ENCODE data around the gene PLS1. TPM values are rescaled to one million over a fixed set of nuclear protein-coding genes. Genes with fewer than 3 reads are reported as not detected.

PLS1 gene
- total RNA-seq, 6 experiments from 2014 or later: 0.64 to 1.4 (median 1.2) TPM

DNA sequence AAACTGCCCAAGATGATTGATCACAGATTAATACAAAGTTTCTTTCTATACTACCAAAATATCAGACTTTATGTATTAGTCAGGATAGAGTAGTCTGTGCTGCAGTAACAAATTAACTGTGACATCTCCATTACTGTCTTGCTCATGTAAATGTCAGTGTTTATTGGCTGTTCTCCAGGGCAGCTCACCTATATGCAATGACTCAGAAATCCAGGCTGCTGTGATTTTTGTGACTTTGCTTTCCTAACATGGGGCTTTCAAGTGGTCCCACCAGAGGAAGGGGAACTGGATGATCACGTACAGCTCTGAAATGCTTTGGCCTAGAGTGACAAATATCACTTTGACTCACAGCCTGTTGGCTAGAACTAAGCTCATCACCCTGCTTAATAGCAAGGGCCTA lies 12.9 kb downstream of the PLS1 start:
- Mint-ChIP-seq H3K36me3 (ENCODE audit: low read depth) (no peaks in the 10 kb centered on the region), H3K4me3 (no peak overlapping the region), H3K4me1 (ENCODE audit: low read depth) (no peaks in the 10 kb centered on the region), H3K27ac (no peak overlapping the region), H3K9me3 (no peaks in the 10 kb centered on the region), H3K27me3 (ENCODE audit: insufficient read depth) (no peaks in the 10 kb centered on the region)
- TF ChIP-seq, protein P1, sequence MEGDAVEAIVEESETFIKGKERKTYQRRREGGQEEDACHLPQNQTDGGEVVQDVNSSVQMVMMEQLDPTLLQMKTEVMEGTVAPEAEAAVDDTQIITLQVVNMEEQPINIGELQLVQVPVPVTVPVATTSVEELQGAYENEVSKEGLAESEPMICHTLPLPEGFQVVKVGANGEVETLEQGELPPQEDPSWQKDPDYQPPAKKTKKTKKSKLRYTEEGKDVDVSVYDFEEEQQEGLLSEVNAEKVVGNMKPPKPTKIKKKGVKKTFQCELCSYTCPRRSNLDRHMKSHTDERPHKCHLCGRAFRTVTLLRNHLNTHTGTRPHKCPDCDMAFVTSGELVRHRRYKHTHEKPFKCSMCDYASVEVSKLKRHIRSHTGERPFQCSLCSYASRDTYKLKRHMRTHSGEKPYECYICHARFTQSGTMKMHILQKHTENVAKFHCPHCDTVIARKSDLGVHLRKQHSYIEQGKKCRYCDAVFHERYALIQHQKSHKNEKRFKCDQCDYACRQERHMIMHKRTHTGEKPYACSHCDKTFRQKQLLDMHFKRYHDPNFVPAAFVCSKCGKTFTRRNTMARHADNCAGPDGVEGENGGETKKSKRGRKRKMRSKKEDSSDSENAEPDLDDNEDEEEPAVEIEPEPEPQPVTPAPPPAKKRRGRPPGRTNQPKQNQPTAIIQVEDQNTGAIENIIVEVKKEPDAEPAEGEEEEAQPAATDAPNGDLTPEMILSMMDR (IDR thresholded peaks at IDR 0.05): no peak
- DNase-seq: no peak

DNA sequence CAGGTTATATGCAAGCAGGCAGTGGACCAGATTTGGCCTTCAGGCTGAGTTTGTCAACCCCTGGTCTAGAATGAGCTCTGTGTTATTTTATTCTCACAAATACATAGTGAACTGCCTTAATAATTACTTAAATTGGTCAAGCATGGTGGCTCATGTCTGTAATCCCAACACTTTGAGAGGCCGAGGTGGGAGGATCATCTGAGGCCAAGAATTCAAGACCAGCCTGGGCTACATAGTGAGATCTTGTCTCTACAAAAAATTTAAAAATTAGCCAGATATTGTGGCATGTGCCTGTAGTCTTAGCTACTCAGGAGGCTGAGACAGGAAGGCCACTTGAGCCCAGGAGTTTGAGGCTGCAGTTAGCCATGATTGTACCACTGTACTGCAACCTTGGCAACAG lies 15.0 kb downstream of the PLS1 start:
- H3K36me3 Mint-ChIP-seq (ENCODE audit: low read depth): no peaks in the 10 kb centered on the region
- TF ChIP-seq, protein P1 (IDR thresholded peaks at IDR 0.05): no peak
- no peak for DNase-seq
- H3K4me3 Mint-ChIP-seq: no peak overlapping the region
- peaks cover 5% of the 10 kb centered on the region for H3K27me3 Mint-ChIP-seq (ENCODE audit: insufficient read depth)
- H3K27ac Mint-ChIP-seq: no peak overlapping the region
- H3K9me3 Mint-ChIP-seq: no peaks in the 10 kb centered on the region
- no peaks in the 10 kb centered on the region; the same call in 1 of the 2 replicates for H3K4me1 Mint-ChIP-seq (ENCODE audit: low read depth)

DNA sequence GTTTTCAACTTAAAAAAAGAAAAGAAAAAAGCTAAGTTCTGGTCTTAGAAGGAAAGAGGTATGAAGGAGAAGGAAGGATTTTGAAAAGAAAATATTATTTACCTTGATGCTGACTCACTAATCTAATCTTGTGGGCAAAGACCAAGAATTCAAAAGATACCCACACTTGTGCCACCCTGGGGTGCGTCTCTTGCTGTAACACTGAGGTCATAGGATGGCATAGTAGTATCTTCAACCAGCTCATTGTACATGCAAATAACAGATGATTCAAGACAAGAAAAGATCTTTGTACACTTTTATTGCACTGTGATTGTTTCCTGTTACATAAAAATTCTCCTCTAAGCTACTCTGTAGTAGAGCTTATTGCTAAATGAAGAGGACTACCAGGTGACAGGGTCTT lies 17.3 kb downstream of the PLS1 start:
- H3K36me3 Mint-ChIP-seq (ENCODE audit: low read depth): no peaks in the 10 kb centered on the region
- no peaks in the 10 kb centered on the region for H3K9me3 Mint-ChIP-seq
- peaks cover 7% of the 10 kb centered on the region for H3K27me3 Mint-ChIP-seq (ENCODE audit: insufficient read depth)
- TF ChIP-seq, protein P1 (IDR thresholded peaks at IDR 0.05): no peak
- H3K4me3 Mint-ChIP-seq: no peak overlapping the region
- H3K27ac Mint-ChIP-seq: no peak overlapping the region
- H3K4me1 Mint-ChIP-seq (ENCODE audit: low read depth): no peaks in the 10 kb centered on the region; the same call in 1 of the 2 replicates
- DNase-seq: no peak

DNA sequence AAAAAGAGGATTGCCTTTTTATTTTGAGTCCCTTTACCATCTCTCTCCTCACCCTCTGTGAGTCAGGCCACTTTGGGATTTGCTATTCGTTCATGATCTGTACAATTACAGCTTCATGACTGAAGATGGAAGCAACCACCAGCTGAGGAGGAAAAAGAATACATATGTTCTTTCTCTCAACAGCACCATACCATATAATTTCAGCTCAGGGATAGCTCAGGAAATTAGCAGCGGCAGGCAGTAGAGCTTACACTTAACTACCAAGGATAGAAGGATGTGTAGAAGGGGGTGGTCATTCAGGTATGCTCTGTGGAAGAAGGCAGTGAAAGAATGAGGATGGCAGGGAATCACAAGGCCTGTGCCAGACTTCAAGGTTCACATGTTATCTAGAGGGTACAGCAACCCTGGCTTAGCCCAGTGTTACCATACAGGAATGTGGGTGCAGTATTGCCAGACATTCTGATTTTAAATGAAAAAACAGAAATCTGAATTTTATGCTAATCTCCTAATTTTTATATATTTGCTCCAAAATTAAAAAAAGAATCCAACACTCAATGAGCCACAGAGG lies 17.9 kb downstream of the PLS1 start:
- Mint-ChIP-seq H3K27ac (no peak overlapping the region), H3K9me3 (no peaks in the 10 kb centered on the region), H3K36me3 (ENCODE audit: low read depth) (no peaks in the 10 kb centered on the region), H3K27me3 (ENCODE audit: insufficient read depth) (peaks cover 8% of the 10 kb centered on the region), H3K4me1 (ENCODE audit: low read depth) (no peaks in the 10 kb centered on the region; the same call in 1 of the 2 replicates), H3K4me3 (no peak overlapping the region)
- DNase-seq: no peak
- TF ChIP-seq, protein P1 (IDR thresholded peaks at IDR 0.05): no peak

DNA sequence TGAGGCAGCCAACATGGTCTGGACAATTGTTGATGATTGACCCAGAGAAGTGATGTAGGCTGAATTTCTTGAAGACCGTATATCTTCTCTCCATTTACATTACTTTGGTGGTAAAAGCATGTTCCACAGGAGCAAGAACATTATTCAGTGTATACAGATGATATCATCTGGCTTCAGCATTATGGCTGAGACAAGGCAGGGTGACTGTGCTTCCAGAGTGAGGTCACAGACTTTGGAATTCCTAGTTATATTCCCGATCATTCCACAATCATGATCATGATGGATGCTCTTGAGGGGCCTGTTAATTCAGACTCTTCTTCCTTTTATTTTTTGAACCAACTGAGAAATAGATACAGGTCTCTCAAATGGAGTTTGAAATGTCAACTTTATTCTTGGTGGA lies 19.0 kb downstream of the PLS1 start:
- no peaks in the 10 kb centered on the region for H3K9me3 Mint-ChIP-seq
- H3K36me3 Mint-ChIP-seq (ENCODE audit: low read depth): no peaks in the 10 kb centered on the region
- DNase-seq: no peak
- H3K4me1 Mint-ChIP-seq (ENCODE audit: low read depth): no peaks in the 10 kb centered on the region; the same call in 1 of the 2 replicates
- H3K27ac Mint-ChIP-seq: no peak overlapping the region
- H3K27me3 Mint-ChIP-seq (ENCODE audit: insufficient read depth): peaks cover 8% of the 10 kb centered on the region
- no peak overlapping the region for H3K4me3 Mint-ChIP-seq
- TF ChIP-seq, protein P1 (IDR thresholded peaks at IDR 0.05): no peak
